NCI-H146 treated with DMSO at 0.1 percent for 48 hours (cell line): Measurements from ENCODE around the gene USP4.
"Not testable (repeated sequence)": the region's sequence is repeated elsewhere in the genome, so short reads cannot be mapped to it uniquely, and the experiment has no call there.

ENCODE experiments used
- DNase-seq: peaks from one replicate; lab custom pipeline; 2025; ENCODE audit not compliant: unreplicated experiment; lab: John Stamatoyannopoulos, UW

The USP4 gene

GRCh38 chr3:49339941-49340800 is at the start of gene USP4:
Gene USP4, minus strand, starts transcription at chr3:49340053. Its CDS starts 29 bp downstream, at chr3:49340024.
- peak; percentile 76 for DNase-seq

GRCh38 chr3:49389297-49389696 is 49.4 kb upstream of the USP4 start:
- DNase-seq: no peak

GRCh38 chr3:49388289-49388820 is 48.5 kb upstream of the USP4 start:
- no peak for DNase-seq

GRCh38 chr3:49387721-49388120 is 47.9 kb upstream of the USP4 start:
- DNase-seq: no peak

- no peak for DNase-seq
Observed at GRCh38 chr3:49386056-49386756, 46.4 kb upstream of the USP4 start.

GRCh38 chr3:49385617-49386016 is 45.8 kb upstream of the USP4 start:
- DNase-seq: no peak

- DNase-seq: no peak
Observed at GRCh38 chr3:49383387-49383786, 43.5 kb upstream of the USP4 start.

- DNase-seq: no peak
Observed at GRCh38 chr3:49378249-49378895, 38.5 kb upstream of the USP4 start.

GRCh38 chr3:49377483-49377882 is 37.6 kb upstream of the USP4 start:
- no peak for DNase-seq

GRCh38 chr3:49371946-49372345 is 32.1 kb upstream of the USP4 start:
- DNase-seq: no peak

GRCh38 chr3:49370585-49371290 is 30.9 kb upstream of the USP4 start:
- DNase-seq: no peak

GRCh38 chr3:49362561-49362960 is 22.7 kb upstream of the USP4 start:
- DNase-seq: no peak

- DNase-seq: no peak
Observed at GRCh38 chr3:49359623-49360022, 19.8 kb upstream of the USP4 start.

GRCh38 chr3:49358884-49359225 is 19.0 kb upstream of the USP4 start:
- DNase-seq: no peak

GRCh38 chr3:49358217-49358883 is 18.5 kb upstream of the USP4 start, which contains the start of gene GPX1:
Gene GPX1, minus strand, starts transcription at chr3:49358353. Its CDS starts 75 bp downstream, at chr3:49358278.
- DNase-seq: peak; percentile 82

GRCh38 chr3:49357443-49358216 is 17.8 kb upstream of the USP4 start:
- DNase-seq: not testable (repeated sequence)

- DNase-seq: not testable (repeated sequence)
Observed at GRCh38 chr3:49357095-49357442, 17.2 kb upstream of the USP4 start.

- no peak for DNase-seq
Observed at GRCh38 chr3:49352890-49353421, 13.1 kb upstream of the USP4 start.

- no peak for DNase-seq
Observed at GRCh38 chr3:49352281-49352680, 12.4 kb upstream of the USP4 start.
